ENCODE results near the gene KCNIP1. TPM values are rescaled to one million over a fixed set of nuclear protein-coding genes. Genes with fewer than 3 reads are reported as not detected.

KCNIP1 gene
- total and polyA plus RNA-seq, 10 of the 15 experiments (the other 5 are each of a cell fraction or from before 2014, with no cell fraction given) = not detected

DNA sequence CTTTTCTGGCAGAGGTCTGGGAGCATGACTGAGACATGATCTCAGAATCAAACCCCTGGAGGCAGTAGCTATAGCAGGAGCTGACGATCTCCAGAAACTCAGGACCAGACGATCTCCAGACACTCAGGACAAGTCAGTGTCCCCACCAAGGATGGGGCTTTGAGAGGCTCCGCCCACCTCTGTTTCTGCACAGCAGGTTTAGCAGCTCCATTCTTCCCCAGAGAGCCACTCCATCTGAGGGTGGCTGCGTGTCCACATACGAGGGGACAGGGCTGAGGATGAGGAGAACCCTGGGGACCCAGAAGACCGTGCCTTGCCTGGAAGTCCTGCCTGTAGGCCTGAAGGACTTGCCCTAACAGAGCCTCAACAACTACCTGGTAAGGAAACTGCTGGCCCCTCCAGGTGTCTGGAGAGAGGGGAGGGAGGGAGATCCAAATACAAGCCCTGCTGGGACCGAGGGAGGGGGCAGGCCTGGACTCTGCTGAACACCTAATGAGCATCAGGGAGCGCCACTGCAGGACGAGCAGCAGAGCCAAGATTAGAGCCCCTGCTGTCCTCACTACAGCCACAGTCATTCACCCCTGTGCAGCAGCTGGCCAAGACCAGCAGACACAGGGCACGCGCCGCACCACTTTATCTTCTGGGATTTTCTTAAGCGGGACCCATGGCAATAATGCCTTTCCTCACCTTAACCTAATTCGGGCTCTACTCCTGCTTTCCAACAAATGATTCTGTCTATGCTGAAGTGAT is 279.9 kb downstream of the KCNIP1 start, which contains the start of gene GABRP (continued):
- TF ChIP-seq, protein P1, sequence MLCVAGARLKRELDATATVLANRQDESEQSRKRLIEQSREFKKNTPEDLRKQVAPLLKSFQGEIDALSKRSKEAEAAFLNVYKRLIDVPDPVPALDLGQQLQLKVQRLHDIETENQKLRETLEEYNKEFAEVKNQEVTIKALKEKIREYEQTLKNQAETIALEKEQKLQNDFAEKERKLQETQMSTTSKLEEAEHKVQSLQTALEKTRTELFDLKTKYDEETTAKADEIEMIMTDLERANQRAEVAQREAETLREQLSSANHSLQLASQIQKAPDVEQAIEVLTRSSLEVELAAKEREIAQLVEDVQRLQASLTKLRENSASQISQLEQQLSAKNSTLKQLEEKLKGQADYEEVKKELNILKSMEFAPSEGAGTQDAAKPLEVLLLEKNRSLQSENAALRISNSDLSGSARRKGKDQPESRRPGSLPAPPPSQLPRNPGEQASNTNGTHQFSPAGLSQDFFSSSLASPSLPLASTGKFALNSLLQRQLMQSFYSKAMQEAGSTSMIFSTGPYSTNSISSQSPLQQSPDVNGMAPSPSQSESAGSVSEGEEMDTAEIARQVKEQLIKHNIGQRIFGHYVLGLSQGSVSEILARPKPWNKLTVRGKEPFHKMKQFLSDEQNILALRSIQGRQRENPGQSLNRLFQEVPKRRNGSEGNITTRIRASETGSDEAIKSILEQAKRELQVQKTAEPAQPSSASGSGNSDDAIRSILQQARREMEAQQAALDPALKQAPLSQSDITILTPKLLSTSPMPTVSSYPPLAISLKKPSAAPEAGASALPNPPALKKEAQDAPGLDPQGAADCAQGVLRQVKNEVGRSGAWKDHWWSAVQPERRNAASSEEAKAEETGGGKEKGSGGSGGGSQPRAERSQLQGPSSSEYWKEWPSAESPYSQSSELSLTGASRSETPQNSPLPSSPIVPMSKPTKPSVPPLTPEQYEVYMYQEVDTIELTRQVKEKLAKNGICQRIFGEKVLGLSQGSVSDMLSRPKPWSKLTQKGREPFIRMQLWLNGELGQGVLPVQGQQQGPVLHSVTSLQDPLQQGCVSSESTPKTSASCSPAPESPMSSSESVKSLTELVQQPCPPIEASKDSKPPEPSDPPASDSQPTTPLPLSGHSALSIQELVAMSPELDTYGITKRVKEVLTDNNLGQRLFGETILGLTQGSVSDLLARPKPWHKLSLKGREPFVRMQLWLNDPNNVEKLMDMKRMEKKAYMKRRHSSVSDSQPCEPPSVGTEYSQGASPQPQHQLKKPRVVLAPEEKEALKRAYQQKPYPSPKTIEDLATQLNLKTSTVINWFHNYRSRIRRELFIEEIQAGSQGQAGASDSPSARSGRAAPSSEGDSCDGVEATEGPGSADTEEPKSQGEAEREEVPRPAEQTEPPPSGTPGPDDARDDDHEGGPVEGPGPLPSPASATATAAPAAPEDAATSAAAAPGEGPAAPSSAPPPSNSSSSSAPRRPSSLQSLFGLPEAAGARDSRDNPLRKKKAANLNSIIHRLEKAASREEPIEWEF (IDR thresholded peaks at IDR 0.05; ENCODE audit: insufficient replicate concordance, low read depth, low read length) = no peak
- TF ChIP-seq SUZ12 (IDR thresholded peaks at IDR 0.05; ENCODE audit: unreplicated experiment) (no peak), PML (IDR thresholded peaks at IDR 0.05; ENCODE audit: low read length) (no peak), RAD21 (IDR thresholded peaks at IDR 0.05; ENCODE audit: insufficient read depth, low read depth, low read length) (no peak), YBX1 (IDR thresholded peaks at IDR 0.05) (no peak), HDAC2 (IDR thresholded peaks at IDR 0.05) (no peak), RCOR1 (conservative IDR thresholded peaks at IDR 0.05; ENCODE audit: low read depth, low read length) (no peak)

DNA sequence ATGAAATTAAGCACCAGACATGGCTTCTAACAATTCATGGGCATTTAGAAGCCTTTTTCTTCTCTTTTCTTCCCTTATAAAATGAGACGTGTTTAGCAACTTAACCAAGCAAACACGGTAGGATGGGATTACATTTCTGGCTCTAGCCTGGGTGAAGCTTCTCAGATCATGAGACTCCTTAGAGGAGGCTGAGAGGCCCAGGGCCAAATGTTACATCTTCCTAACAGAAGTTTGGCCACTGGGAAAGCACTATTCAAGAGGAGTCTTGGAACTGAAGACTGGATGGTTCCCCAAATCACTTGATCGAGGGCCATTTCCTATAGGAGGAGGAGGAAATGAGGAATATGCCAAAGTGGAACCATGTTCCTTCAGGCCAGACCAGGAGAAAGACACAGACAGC is 281.6 kb downstream of the KCNIP1 start:
- TF ChIP-seq MEF2A (IDR thresholded peaks at IDR 0.05; ENCODE audit: insufficient read depth, low read depth, low read length) = no peak
- no peak overlapping the region for H2AFZ ChIP-seq (ENCODE audit: control insufficient read depth, low read depth, low read length)
- BruUV-seq (replicated peaks) = no TSS peak
- H3K9ac ChIP-seq (ENCODE audit: control insufficient read depth, insufficient read depth, low read length) = no peak overlapping the region
- H3K27me3 ChIP-seq (replicated peaks in 1 of 2; ENCODE audit: control insufficient read depth in 2 of 2, insufficient read depth in 2 of 2, low read length in 1 of 2) = peaks cover 0 to 2% of the 10 kb centered on the region in 2 experiments; a peak in 2 of 4 replicates
- FAIRE-seq (no peak), ATAC-seq (no peak), DNase-seq (ENCODE audit: low read depth, low spot score) (no peak)
- H3K36me3 ChIP-seq (ENCODE audit: control insufficient read depth in 2 of 2, insufficient read depth in 2 of 2, low read length in 1 of 2) = no peaks in the 10 kb centered on the region
- no peak overlapping the region for H3K4me2 ChIP-seq (ENCODE audit: control insufficient read depth, insufficient read depth)
- no peaks in the 10 kb centered on the region for H4K20me1 ChIP-seq (ENCODE audit: control insufficient read depth, insufficient read depth)
- in situ Hi-C loops (cut with MboI) (no loop called here), intact Hi-C loops (cut with micrococcal nuclease; ENCODE audit: unreplicated experiment) (no loop called here)
- H3K9me3 ChIP-seq (replicated peaks; ENCODE audit: control insufficient read depth, insufficient read depth, low read length) = no peaks in the 10 kb centered on the region
- H3K4me1 ChIP-seq (ENCODE audit: control insufficient read depth, insufficient read depth, low read length) = no peaks in the 10 kb centered on the region
- no peak overlapping the region for H3K4me3 ChIP-seq
- no peaks in the 10 kb centered on the region for H3K79me2 ChIP-seq (ENCODE audit: control insufficient read depth, insufficient read depth, low read length)
- ChIA-PET CTCF (interaction anchor here (1.3 kb wide), 1 partner anchor 42 kb away, joined by 3 read pairs; no protein-coding TSS in a partner anchor), SMC1A (ENCODE audit: uncharacterized antibody, unreplicated experiment) (no interaction called here), POLR2A (no interaction called here), RAD21 (ENCODE audit: unreplicated experiment) (no interaction called here)
- WGBS (ENCODE audit: insufficient coverage, insufficient replicate concordance, low lambda C conversion rate, missing lambda C conversion rate) = 20% methylated on average over 3 of the region's 3 CpGs
- no peak overlapping the region for H3K27ac ChIP-seq (ENCODE audit: control insufficient read depth, insufficient read depth)

Other genes with a start within 250 kb of the KCNIP1 start
- 17.8 and 19.2 TPM in 2 replicates for gene LCP2, start 206.2 kb upstream of the KCNIP1 start, total RNA-seq (2014; rRNA removed)
- 23.5 and 23.9 TPM in 2 replicates for gene LCP2, start 206.2 kb upstream of the KCNIP1 start, total RNA-seq (2014; rRNA removed; fragmentation: Illumina TruSeq; extraction: Trizol)
- 38.5 and 40.0 TPM in 2 replicates for gene LCP2, start 206.2 kb upstream of the KCNIP1 start, total RNA-seq (2021)
- 45.5 and 46.7 TPM in 2 replicates for gene LCP2, start 206.2 kb upstream of the KCNIP1 start, polyA plus RNA-seq (2011; rRNA removed)
- 48.7 and 50.5 TPM in 2 replicates for gene LCP2, start 206.2 kb upstream of the KCNIP1 start, polyA plus RNA-seq (2014; fragmentation: Illumina TruSeq; extraction: Trizol)
- gene LCP2, start 206.2 kb upstream of the KCNIP1 start, polyA plus RNA-seq (2014; fragmentation: Nextera tagmentation; extraction: Ambion mirVana) = 1 to 10 TPM; 8.0 to 8.5 TPM
- 24.4 and 25.7 TPM in 2 replicates for gene LCP2, start 206.2 kb upstream of the KCNIP1 start, polyA plus RNA-seq (2014; rRNA removed)
- 10 to 100 TPM; 12.7 to 15.3 TPM for gene LCP2, start 206.2 kb upstream of the KCNIP1 start, polyA plus RNA-seq (2016; fragmentation: Nextera tagmentation; extraction: Ambion mirVana)
- 1.9 and 2.5 TPM in 2 replicates for gene KCNMB1, start 114.7 kb upstream of the KCNIP1 start, total RNA-seq (2014; rRNA removed)
- 1.6 and 1.9 TPM in 2 replicates for gene KCNMB1, start 114.7 kb upstream of the KCNIP1 start, total RNA-seq (2014; rRNA removed; fragmentation: Illumina TruSeq; extraction: Trizol)
- gene KCNMB1, start 114.7 kb upstream of the KCNIP1 start, total RNA-seq (2021) = 3.5 and 3.8 TPM in 2 replicates
- gene KCNMB1, start 114.7 kb upstream of the KCNIP1 start, polyA plus RNA-seq (2011; rRNA removed) = 1.2 TPM in 2 replicates
- 1.9 and 3.6 TPM in 2 replicates for gene KCNMB1, start 114.7 kb upstream of the KCNIP1 start, polyA plus RNA-seq (2014; fragmentation: Illumina TruSeq; extraction: Trizol)
- 1 to 10 TPM; 2.3 to 2.8 TPM for gene KCNMB1, start 114.7 kb upstream of the KCNIP1 start, polyA plus RNA-seq (2014; fragmentation: Nextera tagmentation; extraction: Ambion mirVana)
- gene KCNMB1, start 114.7 kb upstream of the KCNIP1 start, polyA plus RNA-seq (2014; rRNA removed) = 2.7 and 2.9 TPM in 2 replicates
- gene KCNMB1, start 114.7 kb upstream of the KCNIP1 start, polyA plus RNA-seq (2016; fragmentation: Nextera tagmentation; extraction: Ambion mirVana) = 1 to 10 TPM; 2.5 to 3.4 TPM

All from GM12878 (cell line).